NT2/D1 (cell line): ENCODE data around the gene NUP58.

Experiments
- DNase-seq: peaks from one replicate; pipeline ENCODE4 v3.0.0-alpha.2; 2011; ENCODE audit warnings: low read depth, low spot score
- H3K27me3 ChIP-seq: 2 replicates; pipeline ENCODE4 v1.6.0; 2011; ENCODE audit warnings: mild to moderate bottlenecking; ENCODE audit not compliant: insufficient read length, insufficient read depth
- H3K36me3 ChIP-seq: 2 replicates; pipeline ENCODE4 v1.6.1; 2011; ENCODE audit warnings: mild to moderate bottlenecking, low read length, mixed read lengths; ENCODE audit not compliant: insufficient read depth, insufficient read length
- H3K4me1 ChIP-seq: 2 replicates; pipeline ENCODE4 v1.5.1; 2011; ENCODE audit not compliant: insufficient read depth, insufficient read length
- H3K4me3 ChIP-seq: 2 replicates; pipeline ENCODE4 v1.5.1; 2011; ENCODE audit warnings: low read depth; ENCODE audit not compliant: insufficient read length
- H3K9ac ChIP-seq: 2 replicates; pipeline ENCODE4 v1.6.0; 2011; ENCODE audit warnings: low read depth; ENCODE audit not compliant: insufficient read length
- H3K9me3 ChIP-seq: 2 replicates; pipeline ENCODE4 v1.5.1; 2011; ENCODE audit warnings: mild to moderate bottlenecking, low read length; ENCODE audit not compliant: insufficient read depth
- SUZ12 ChIP-seq: IDR thresholded peaks from 2 replicates; pipeline ENCODE4 v1.6.1; 2011; ENCODE audit not compliant: insufficient read length, insufficient read depth; ENCODE audit errors: extremely low read depth
- YY1 ChIP-seq: IDR thresholded peaks from 2 replicates; pipeline ENCODE4 v1.6.1; 2011; ENCODE audit not compliant: insufficient read length, insufficient read depth
- ZNF274 ChIP-seq: IDR thresholded peaks from 2 replicates; pipeline ENCODE4 v1.6.1; 2011; ENCODE audit warnings: mild to moderate bottlenecking, low read depth, low read length

The NUP58 gene

GRCh38 chr13:25286969-25287961 is 14.2 kb upstream of the NUP58 start, which contains the start of gene MTMR6:
Gene MTMR6, minus strand, starts transcription at chr13:25287488. Its CDS starts 241 bp downstream, at chr13:25287247.
- peak; percentile 52 for DNase-seq
- TF ChIP-seq ZNF274 (no peak), YY1 (no peak), SUZ12 (no peak)
- H3K9ac ChIP-seq: peak within 1 kb of the TSS; percentile 86
- peak within 1 kb of the TSS; percentile 71 for H3K4me3 ChIP-seq
- no peaks in the 10 kb centered on the region for H3K4me1 ChIP-seq
- H3K36me3 ChIP-seq: no peaks in the 10 kb centered on the region
- no peaks in the 10 kb centered on the region for H3K9me3 ChIP-seq
- H3K27me3 ChIP-seq: peaks cover 5% of the 10 kb centered on the region

- no peak for DNase-seq
- H3K9ac ChIP-seq: no peak overlapping the region
- H3K36me3 ChIP-seq: no peaks in the 10 kb centered on the region
- no peaks in the 10 kb centered on the region for H3K4me1 ChIP-seq
- no peak overlapping the region for H3K4me3 ChIP-seq
- TF ChIP-seq SUZ12 (no peak), ZNF274 (no peak), YY1 (no peak)
- H3K9me3 ChIP-seq: no peaks in the 10 kb centered on the region
- peaks cover 5% of the 10 kb centered on the region for H3K27me3 ChIP-seq
Observed at GRCh38 chr13:25288966-25289365, 12.5 kb upstream of the NUP58 start.

- no peaks in the 10 kb centered on the region for H3K9me3 ChIP-seq
- no peak overlapping the region for H3K9ac ChIP-seq
- TF ChIP-seq ZNF274 (no peak), SUZ12 (no peak), YY1 (no peak)
- H3K27me3 ChIP-seq: peaks cover 5% of the 10 kb centered on the region
- DNase-seq: no peak
- H3K4me3 ChIP-seq: no peak overlapping the region
- no peaks in the 10 kb centered on the region for H3K4me1 ChIP-seq
- no peaks in the 10 kb centered on the region for H3K36me3 ChIP-seq
Observed at GRCh38 chr13:25291691-25292090, 9.7 kb upstream of the NUP58 start.

GRCh38 chr13:25292301-25292700 is 9.1 kb upstream of the NUP58 start:
- Histone ChIP-seq H3K4me3 (no peak overlapping the region), H3K36me3 (no peaks in the 10 kb centered on the region), H3K4me1 (no peaks in the 10 kb centered on the region), H3K9ac (no peak overlapping the region), H3K9me3 (no peaks in the 10 kb centered on the region), H3K27me3 (peaks cover 5% of the 10 kb centered on the region)
- no peak for DNase-seq
- no peak for TF ChIP-seq SUZ12
- no peak for TF ChIP-seq ZNF274
- TF ChIP-seq YY1: no peak

- H3K9me3 ChIP-seq: no peaks in the 10 kb centered on the region
- no peak for DNase-seq
- TF ChIP-seq ZNF274 (no peak), SUZ12 (no peak), YY1 (no peak)
Observed at GRCh38 chr13:25295228-25295627, 6.2 kb upstream of the NUP58 start.

GRCh38 chr13:25295701-25296100 is 5.7 kb upstream of the NUP58 start:
- Histone ChIP-seq H3K36me3 (no peaks in the 10 kb centered on the region), H3K9ac (no peak overlapping the region), H3K4me1 (no peaks in the 10 kb centered on the region), H3K9me3 (no peaks in the 10 kb centered on the region), H3K27me3 (no peaks in the 10 kb centered on the region), H3K4me3 (no peak overlapping the region)
- TF ChIP-seq YY1 (no peak), SUZ12 (no peak), ZNF274 (no peak)
- DNase-seq: no peak

More at GRCh38 chr13:25295228-25295627, 6.2 kb upstream of the NUP58 start:
- no peak overlapping the region for H3K4me3 ChIP-seq
- no peak overlapping the region for H3K9ac ChIP-seq
- H3K36me3 ChIP-seq: no peaks in the 10 kb centered on the region
- H3K27me3 ChIP-seq: no peaks in the 10 kb centered on the region
- H3K4me1 ChIP-seq: no peaks in the 10 kb centered on the region

- no peaks in the 10 kb centered on the region for H3K9me3 ChIP-seq
- H3K9ac ChIP-seq: no peak overlapping the region
- DNase-seq: no peak
- no peaks in the 10 kb centered on the region for H3K4me1 ChIP-seq
- H3K36me3 ChIP-seq: peaks cover 25% of the 10 kb centered on the region
- H3K27me3 ChIP-seq: no peaks in the 10 kb centered on the region
- peak overlapping the region; percentile 93 for H3K4me3 ChIP-seq
- TF ChIP-seq SUZ12 (no peak), ZNF274 (no peak), YY1 (no peak)
Observed at GRCh38 chr13:25300861-25301346, 521 bp upstream of the NUP58 start.
